Anterior cingulate cortex (tissue), 58 donors: ENCODE measurements around the gene CYBC1.

Source experiments
- DNase-seq, 58 donors: peaks; one replicate each; lab custom pipeline; 2025; lab: John Stamatoyannopoulos, UW

The CYBC1 gene

GRCh38 chr17:82452162-82452561, 1.6 kb upstream of the CYBC1 start:
- no peak for DNase-seq

GRCh38 chr17:82449883-82450356, 632 bp downstream of the CYBC1 start:
- DNase-seq, result no peak

DNA sequence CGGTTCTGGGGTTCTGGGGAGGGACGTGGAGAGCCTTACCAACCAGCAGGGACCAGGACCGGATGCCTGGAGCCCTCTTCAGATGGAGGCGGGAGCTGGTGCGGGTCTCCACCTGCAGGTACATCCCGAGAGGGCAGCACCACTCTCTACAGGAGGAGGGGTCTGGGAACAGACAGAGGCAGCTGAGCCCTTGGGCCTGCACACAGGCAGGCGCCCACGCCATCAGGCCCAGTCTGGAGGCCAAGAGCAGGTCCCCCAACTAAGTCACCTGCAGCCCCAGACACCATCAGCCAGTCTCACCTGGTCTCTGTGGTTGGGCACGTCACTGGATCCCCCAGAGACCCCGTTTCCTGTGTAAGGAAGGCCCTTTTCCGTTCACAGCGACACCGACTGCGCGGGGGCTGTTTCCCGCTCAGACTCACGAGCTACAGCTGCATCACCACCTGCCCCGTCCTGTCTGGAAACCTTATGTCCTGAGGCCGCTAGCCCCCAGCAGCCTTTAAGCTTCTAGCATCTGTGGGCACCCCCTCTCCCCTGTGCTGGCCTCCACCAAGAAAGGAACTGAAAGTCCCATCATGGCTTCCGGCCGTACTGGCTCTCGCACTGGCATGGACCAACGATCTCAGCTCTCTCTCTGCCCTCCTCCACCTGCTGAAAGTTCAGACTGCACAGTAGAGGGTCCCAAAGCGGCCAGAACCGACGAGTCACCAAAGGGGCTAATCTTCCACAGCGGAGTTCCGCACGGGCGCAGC, 1.2 kb downstream of the CYBC1 start:
- DNase-seq, result no peak

DNA sequence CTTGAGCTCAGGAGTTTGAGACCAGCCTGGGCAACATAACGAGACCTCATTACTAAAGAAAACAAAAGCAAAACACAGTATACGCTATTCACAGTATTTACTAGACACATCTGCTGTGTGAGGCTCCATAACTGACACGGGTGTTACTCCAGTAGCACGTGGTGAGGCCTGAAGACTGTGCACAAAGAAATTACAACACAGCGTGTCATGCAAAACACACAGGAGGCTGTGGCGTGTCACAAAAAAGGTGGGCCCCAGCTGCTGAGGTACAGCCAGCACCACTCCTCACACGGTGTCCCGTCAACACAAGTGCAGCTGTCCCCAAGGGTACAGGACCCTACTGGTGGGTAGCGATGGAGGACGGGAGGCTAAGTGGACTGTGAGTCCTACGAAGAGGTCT, 2.7 kb downstream of the CYBC1 start:
- no peak for DNase-seq

DNA sequence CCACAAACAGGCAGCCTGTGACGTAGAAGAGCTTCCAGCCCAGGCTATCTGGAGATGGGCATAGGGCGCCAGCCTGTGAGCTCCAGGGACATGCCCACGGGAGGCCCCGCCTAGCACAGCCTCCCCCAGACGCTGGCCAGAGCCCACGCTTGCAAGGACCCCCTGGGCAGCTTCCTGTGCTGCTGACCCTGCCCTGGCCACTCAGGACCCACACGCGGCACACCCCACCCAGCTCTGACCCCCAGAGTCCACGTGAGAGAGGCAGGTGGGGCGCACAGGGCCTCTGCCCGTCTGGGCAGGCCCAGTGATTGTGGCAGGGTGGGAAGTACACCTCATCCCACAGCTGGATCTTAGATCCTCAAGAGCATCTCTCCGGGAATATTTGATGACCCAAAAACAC, 3.9 kb downstream of the CYBC1 start:
- no peak for DNase-seq

- DNase-seq, result no peak
Measured at GRCh38 chr17:82446124-82446523, 4.4 kb downstream of the CYBC1 start.

DNA sequence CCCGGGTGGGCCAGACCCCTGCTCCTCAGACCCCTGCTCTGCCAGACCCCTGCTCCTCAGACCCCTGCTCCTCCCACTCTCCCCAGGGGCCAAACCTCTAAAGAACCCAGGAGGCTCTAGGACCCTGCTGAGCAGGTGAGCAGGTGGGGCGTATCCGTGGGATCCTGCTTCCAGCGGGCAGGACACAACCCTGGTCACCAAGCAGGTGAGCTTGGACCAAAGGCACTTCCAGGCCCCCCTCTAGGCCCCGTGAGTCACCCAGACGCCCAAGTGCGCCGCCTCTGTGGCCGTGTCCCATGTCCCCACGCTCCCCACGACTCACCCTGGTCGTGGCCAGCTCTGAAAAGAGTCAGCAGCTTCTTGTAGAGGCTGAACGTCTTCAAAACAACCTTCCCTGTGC, 5.0 kb downstream of the CYBC1 start:
- DNase-seq, result no peak

DNA sequence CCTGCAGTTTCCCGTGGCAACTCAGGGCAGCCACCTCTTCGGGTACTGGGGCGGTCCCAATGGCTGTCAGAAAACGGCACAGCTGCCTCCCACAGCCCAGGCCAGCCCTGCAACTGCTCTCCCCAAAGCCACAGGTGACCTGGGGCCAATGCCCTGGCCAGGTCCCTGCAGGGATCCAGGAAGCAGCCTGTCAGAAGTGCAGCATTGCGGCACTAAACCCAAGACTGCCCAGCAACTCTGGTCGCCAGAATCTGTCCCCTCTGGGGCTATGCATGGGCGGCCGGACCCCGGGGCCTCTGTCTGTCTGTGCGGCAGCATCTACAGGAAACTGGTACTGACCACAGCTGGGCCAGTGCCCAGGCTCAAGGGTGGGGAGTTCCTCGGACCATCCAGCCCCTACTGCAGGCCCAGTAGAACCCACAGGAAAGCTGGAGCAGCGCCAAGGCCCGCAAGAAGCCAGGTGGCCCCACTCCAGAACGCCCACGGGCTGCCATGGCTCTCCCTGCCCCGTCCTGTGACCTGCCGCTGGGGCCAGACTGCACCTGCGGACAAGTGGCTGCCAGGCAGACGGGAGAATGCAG, 5.5 kb downstream of the CYBC1 start:
- DNase-seq, result peak in 11 of 58 donors; percentile 16 to 62 (median 26)

- DNase-seq, result no peak
Measured at GRCh38 chr17:82444284-82444893, 6.2 kb downstream of the CYBC1 start.

- peak in 9 of 58 donors; percentile 20 to 65 (median 38) for DNase-seq
Measured at GRCh38 chr17:82443465-82444283, 6.9 kb downstream of the CYBC1 start.

- DNase-seq, result no peak
Measured at GRCh38 chr17:82442643-82443464, 7.7 kb downstream of the CYBC1 start.

- DNase-seq, result no peak
Measured at GRCh38 chr17:82441691-82442487, 8.7 kb downstream of the CYBC1 start.

GRCh38 chr17:82440991-82441627, 9.4 kb downstream of the CYBC1 start:
- DNase-seq, result peak in 1 of 58 donors; percentile 12

- peak in 2 of 58 donors; percentile 19 to 40 for DNase-seq
Measured at GRCh38 chr17:82440469-82440981, 10.0 kb downstream of the CYBC1 start.

DNA sequence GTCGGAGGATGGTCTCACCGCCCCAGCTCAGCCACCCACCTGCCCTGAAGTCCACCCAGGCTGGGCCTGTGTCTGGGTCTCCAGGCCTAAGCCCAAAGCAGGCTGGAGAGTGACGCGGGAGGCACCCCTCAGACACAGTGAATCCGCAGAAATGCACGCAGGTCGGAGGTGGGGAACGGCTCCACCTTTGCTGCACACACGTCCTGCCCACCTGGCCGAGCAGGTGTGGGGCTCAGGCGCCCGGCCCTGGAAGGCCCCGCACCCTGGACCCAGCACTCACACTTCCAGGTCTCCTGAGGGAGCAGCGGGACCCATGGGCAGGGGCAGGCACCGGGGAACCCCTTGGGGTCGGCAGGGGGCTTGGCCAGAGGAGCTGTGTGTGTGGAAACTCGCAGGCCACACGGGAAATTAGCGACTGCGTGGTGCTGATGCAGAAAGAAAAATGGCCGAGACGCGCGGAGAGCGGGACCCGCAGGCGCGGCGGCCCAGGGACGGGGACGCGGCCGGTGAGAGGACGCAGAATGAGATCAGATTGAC, 10.7 kb downstream of the CYBC1 start:
- DNase-seq, result no peak

DNA sequence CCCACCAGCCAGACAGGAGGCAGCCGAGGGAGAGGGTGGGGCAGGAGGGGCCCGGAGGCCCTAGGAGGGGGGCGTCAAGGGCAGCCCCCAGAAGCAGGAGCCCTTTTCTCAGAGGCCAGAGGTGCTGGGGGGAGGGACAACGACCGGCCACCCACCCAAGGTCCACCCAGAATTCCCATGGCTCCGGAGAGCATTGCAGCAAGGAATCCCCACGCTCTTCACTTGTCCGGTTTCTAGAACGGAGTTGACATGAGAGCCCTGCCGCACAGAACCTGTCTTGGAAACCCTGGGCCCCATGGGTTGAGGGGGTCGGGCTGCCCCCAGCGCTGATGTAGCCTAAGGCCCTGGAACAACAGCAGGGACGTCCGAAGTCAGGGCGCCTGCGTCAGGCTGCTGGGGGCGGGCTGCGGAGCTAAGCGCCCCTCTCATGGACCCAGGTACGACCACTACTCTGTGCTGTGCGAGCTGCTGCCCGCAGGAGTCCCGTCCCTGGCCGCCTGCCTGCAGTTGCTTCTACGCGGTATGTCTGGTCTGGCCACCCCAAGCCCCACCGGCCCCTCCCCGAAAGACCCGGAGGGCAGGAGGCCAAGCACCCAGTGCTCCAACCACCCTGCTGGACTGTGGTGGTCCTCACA, 11.2 kb downstream of the CYBC1 start:
- no peak for DNase-seq

DNA sequence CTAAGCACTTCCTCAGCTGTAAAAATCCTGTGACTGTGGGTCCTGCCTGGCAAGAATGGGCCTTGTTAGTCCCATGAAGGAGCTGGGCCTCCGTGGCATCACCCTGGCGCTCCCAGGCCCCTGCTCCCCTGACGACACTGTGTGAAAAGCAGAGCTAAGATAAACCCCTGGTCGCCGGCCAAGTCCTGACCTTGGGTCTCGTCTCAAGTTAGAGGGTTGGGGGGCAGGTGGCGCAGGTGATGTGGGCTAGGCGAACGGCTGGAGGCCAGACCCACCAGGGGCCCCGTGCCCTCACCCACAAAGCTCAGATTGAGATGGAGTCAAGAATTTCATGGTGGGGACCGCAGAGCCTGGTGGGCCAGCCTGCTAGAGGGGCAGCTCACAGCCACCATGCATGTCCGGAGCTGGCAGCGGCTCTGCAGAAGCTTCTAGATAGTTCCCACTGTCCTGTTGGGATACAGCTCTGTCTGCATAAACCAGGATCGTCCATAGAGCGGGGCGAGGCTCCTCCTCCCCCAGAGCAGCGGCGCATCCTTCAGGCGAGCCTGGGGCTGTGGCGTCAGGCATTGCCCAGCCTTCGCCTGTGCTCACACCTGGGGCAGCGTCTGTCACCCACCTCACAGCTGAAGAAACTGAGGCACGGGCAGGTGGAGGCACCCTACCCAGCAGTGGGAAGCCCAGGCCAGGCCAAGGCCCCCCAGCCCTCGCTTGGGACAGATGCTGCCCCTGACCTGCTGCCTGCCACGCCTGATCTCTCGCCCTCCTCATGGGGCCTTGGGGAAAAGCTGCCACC, 12.0 kb downstream of the CYBC1 start:
- DNase-seq, result no peak
